Ovary (tissue), 3 donors: Measurements from ENCODE around the gene BANK1.

ENCODE experiments used
- CTCF ChIP-seq, 3 donors: fragments of 450-650 bp in 2 of 3; fragments of 200-600 bp in 1 of 3; IDR thresholded peaks; one replicate each; pipeline versions ENCODE4 v1.5.1 to v1.8.0; 2016 to 2022; ENCODE audit warnings: antibody characterized with exemption in 3 of 3, mild to moderate bottlenecking in 1 of 3
- EP300 ChIP-seq: sonication (generic); formaldehyde crosslinking; IDR thresholded peaks from one replicate; pipeline ENCODE4 v1.6.1; 2017; ENCODE audit warnings: antibody characterized with exemption
- donor health status: DM: no; HTN: no; CAD: no.

- no peak for TF ChIP-seq CTCF (IDR thresholded peaks at IDR 0.05)
- TF ChIP-seq EP300 = no peak
Observed at GRCh38 chr4:101973361-101973760, 182.8 kb downstream of the BANK1 start.
